ENCODE data around the gene ADAM19. TPM values are rescaled to one million over a fixed set of nuclear protein-coding genes. Genes with fewer than 3 reads are reported as not detected.
A peak's percentile ranks its signal among the peaks of the same experiment; 100 is the strongest.

The ADAM19 gene
- total RNA-seq, 2 experiments from 2014 or later: 24.2 to 103 TPM

DNA sequence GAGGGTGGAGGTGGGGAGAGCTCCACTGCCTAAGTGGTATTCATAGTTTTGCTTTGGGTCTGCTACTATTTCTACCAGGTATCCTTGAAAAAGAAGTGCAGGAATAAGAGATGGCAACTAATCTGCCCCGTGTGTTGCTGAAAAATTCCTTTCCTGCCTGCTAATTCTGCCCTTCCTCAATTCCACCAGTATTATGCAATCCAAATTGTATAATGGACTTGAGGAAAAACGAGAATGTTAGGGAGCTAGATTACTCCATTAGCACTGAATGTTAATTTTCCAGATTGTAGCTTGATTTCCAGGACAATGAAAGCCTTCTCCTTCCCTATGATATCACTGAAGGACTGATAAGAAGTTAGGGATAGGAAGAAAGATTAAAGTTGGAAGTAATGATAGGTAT is 16.9 kb downstream of the ADAM19 start:
- ChIA-PET CTCF (ENCODE audit: unreplicated experiment) (no interaction called here), POLR2A (interaction anchor here (0.5 to 1.1 kb wide), 5 partner anchors 8 to 374 kb away, joined by 3 read pairs; no protein-coding TSS in a partner anchor)
- Histone ChIP-seq H3K4me2 (ENCODE audit: low read length) (no peak overlapping the region), H3K9me2 (ENCODE audit: insufficient read depth, low read length) (no peaks in the 10 kb centered on the region), H3K79me2 (ENCODE audit: insufficient read depth, low read depth, low read length) (no peaks in the 10 kb centered on the region), H3K36me3 (ENCODE audit: insufficient read depth, low read length) (peaks cover 63% of the 10 kb centered on the region), H3K9me3 (ENCODE audit: low read length) (no peaks in the 10 kb centered on the region), H2AFZ (ENCODE audit: low read length) (no peak overlapping the region), H3K27ac (ENCODE audit: low read depth, low read length, poor library complexity, severe bottlenecking) (no peak overlapping the region), H4K20me1 (ENCODE audit: insufficient read depth, low read length) (no peaks in the 10 kb centered on the region), H3K4me1 (ENCODE audit: insufficient read depth, low read length, poor library complexity, severe bottlenecking) (peaks cover 18% of the 10 kb centered on the region), H3K4me3 (ENCODE audit: low read depth, low read length, poor library complexity, severe bottlenecking) (no peak overlapping the region)
- BruUV-seq (replicated peaks): TSS peak; percentile 1
- TF ChIP-seq EZH2phosphoT487 (IDR thresholded peaks at IDR 0.05; ENCODE audit: borderline replicate concordance, low read depth, low read length) (no peak), CTCF (conservative IDR thresholded peaks at IDR 0.05; ENCODE audit: low read length) (no peak)
- no peak for DNase-seq (ENCODE audit: low spot score)
- intact Hi-C loops (cut with micrococcal nuclease; ENCODE audit: unreplicated experiment): no loop called here

GRCh38 chr5:157558041-157558595 is 17.5 kb downstream of the ADAM19 start:
- TF ChIP-seq EZH2phosphoT487 (IDR thresholded peaks at IDR 0.05; ENCODE audit: borderline replicate concordance, low read depth, low read length) (no peak), CTCF (conservative IDR thresholded peaks at IDR 0.05; ENCODE audit: low read length) (no peak)
- H3K79me2 ChIP-seq (ENCODE audit: insufficient read depth, low read depth, low read length): no peaks in the 10 kb centered on the region
- H3K36me3 ChIP-seq (ENCODE audit: insufficient read depth, low read length): peaks cover 57% of the 10 kb centered on the region
- no peaks in the 10 kb centered on the region for H3K9me3 ChIP-seq (ENCODE audit: low read length)
- no peak overlapping the region for H3K4me3 ChIP-seq (ENCODE audit: low read depth, low read length, poor library complexity, severe bottlenecking)
- CTCF ChIA-PET (ENCODE audit: unreplicated experiment): interaction anchor here (1.0 kb wide), 1 partner anchor 12 kb away, joined by 5 read pairs; no protein-coding TSS in a partner anchor
- H4K20me1 ChIP-seq (ENCODE audit: insufficient read depth, low read length): no peaks in the 10 kb centered on the region
- no peak overlapping the region for H2AFZ ChIP-seq (ENCODE audit: low read length)
- peaks cover 18% of the 10 kb centered on the region for H3K4me1 ChIP-seq (ENCODE audit: insufficient read depth, low read length, poor library complexity, severe bottlenecking)
- no peak overlapping the region for H3K27ac ChIP-seq (ENCODE audit: low read depth, low read length, poor library complexity, severe bottlenecking)
- no TSS peak for BruUV-seq (replicated peaks)
- POLR2A ChIA-PET: interaction anchor here (0.7 to 1.4 kb wide), 7 partner anchors 7 to 60 kb away, joined by 3 to 6 read pairs (median 3); no protein-coding TSS in a partner anchor
- intact Hi-C loops (cut with micrococcal nuclease; ENCODE audit: unreplicated experiment): no loop called here
- H3K4me2 ChIP-seq (ENCODE audit: low read length): no peak overlapping the region
- H3K9me2 ChIP-seq (ENCODE audit: insufficient read depth, low read length): no peaks in the 10 kb centered on the region
- no peak for DNase-seq (ENCODE audit: low spot score)
